Gastroesophageal sphincter (tissue), 3 donors: ENCODE data around the gene PRDM2.

ENCODE experiments used
- POLR2AphosphoS5 ChIP-seq: sonication (generic); formaldehyde crosslinking; IDR thresholded peaks from one replicate; pipeline ENCODE4 v1.6.1; 2017; ENCODE audit warnings: antibody characterized with exemption
- TF ChIP-seq, protein P1 (sequence below), 4 experiments: fragments of 200-600 bp in 2 of 4; fragments of 450-650 bp in 2 of 4; sonication (generic) in 1 of 4; IDR thresholded peaks; one replicate each; pipeline ENCODE4 v1.5.1; 2017 to 2019; ENCODE audit warnings: antibody characterized with exemption in 4 of 4, mild to moderate bottlenecking in 2 of 4, moderate library complexity in 2 of 4

DNA sequence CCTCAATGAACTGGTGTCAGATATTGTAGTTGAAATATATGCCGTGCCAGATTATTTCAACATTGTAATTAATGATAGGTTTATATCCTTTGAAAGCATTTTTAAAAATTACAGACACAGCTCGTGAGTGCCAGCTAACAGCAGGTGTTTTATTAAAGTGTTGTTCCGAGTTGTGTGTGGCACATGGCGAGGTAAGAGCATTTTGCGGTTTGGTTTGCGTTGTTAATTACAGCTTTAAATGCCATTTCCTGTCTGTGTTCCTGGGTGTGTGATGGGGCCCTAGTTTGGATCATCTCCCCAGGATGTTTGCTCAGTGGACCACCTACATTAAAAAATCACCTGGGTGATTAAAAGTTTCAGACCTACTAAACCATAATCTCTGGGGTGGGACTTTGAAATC lies 97.4 kb downstream of the PRDM2 start:
- TF ChIP-seq, protein P1, sequence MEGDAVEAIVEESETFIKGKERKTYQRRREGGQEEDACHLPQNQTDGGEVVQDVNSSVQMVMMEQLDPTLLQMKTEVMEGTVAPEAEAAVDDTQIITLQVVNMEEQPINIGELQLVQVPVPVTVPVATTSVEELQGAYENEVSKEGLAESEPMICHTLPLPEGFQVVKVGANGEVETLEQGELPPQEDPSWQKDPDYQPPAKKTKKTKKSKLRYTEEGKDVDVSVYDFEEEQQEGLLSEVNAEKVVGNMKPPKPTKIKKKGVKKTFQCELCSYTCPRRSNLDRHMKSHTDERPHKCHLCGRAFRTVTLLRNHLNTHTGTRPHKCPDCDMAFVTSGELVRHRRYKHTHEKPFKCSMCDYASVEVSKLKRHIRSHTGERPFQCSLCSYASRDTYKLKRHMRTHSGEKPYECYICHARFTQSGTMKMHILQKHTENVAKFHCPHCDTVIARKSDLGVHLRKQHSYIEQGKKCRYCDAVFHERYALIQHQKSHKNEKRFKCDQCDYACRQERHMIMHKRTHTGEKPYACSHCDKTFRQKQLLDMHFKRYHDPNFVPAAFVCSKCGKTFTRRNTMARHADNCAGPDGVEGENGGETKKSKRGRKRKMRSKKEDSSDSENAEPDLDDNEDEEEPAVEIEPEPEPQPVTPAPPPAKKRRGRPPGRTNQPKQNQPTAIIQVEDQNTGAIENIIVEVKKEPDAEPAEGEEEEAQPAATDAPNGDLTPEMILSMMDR (IDR thresholded peaks at IDR 0.05), result no peak
- TF ChIP-seq POLR2AphosphoS5, result no peak
